ENCODE results near the gene USH2A. TPM values are rescaled to one million over a fixed set of nuclear protein-coding genes. Genes with fewer than 3 reads are reported as not detected.

The USH2A gene
- total and polyA plus RNA-seq, 3 donors from 2014 or later: 1.6 to 2.5 (median 1.8) TPM

- no peak for DNase-seq
- TF ChIP-seq POLR2A (IDR thresholded peaks at IDR 0.05) (no peak), CTCF (IDR thresholded peaks at IDR 0.05) (no peak)
- Histone ChIP-seq H3K27ac (no peak overlapping the region), H3K9me3 (no peaks in the 10 kb centered on the region), H3K4me1 (no peaks in the 10 kb centered on the region), H3K27me3 (no peaks in the 10 kb centered on the region), H3K4me3 (no peak overlapping the region), H3K36me3 (ENCODE audit: low read depth, missing control alignments) (no peaks in the 10 kb centered on the region)
- intact Hi-C loops (cut with DNase I; ENCODE audit: low total_unique reads): no loop called here
- WGBS, 2 donors: 83 to 85% methylated on average over 2 of the region's 2 CpGs
Observed at GRCh38 chr1:216270086-216270773, 153.0 kb downstream of the USH2A start.

GRCh38 chr1:216261631-216262030 lies 161.6 kb downstream of the USH2A start:
- H3K4me3 ChIP-seq: no peak overlapping the region
- TF ChIP-seq CTCF (IDR thresholded peaks at IDR 0.05): no peak
- no peak for TF ChIP-seq POLR2A (IDR thresholded peaks at IDR 0.05)
- no peak overlapping the region for H3K27ac ChIP-seq
- no peaks in the 10 kb centered on the region for H3K9me3 ChIP-seq
- DNase-seq: no peak
- H3K36me3 ChIP-seq (ENCODE audit: low read depth, missing control alignments): no peaks in the 10 kb centered on the region
- WGBS, 2 donors: 86 to 89% methylated on average over 3 of the region's 3 CpGs
- intact Hi-C loops (cut with DNase I; ENCODE audit: low total_unique reads): no loop called here
- H3K4me1 ChIP-seq: no peaks in the 10 kb centered on the region
- H3K27me3 ChIP-seq: no peaks in the 10 kb centered on the region

GRCh38 chr1:216258856-216259255 lies 164.4 kb downstream of the USH2A start:
- 90 to 92% methylated on average over 1 of the region's 1 CpG for WGBS, 2 donors
- Histone ChIP-seq H3K4me3 (no peak overlapping the region), H3K9me3 (no peaks in the 10 kb centered on the region), H3K27ac (no peak overlapping the region), H3K27me3 (no peaks in the 10 kb centered on the region), H3K4me1 (no peaks in the 10 kb centered on the region), H3K36me3 (ENCODE audit: low read depth, missing control alignments) (no peaks in the 10 kb centered on the region)
- no peak for DNase-seq
- intact Hi-C loops (cut with DNase I; ENCODE audit: low total_unique reads): no loop called here
- TF ChIP-seq CTCF (IDR thresholded peaks at IDR 0.05) (no peak), POLR2A (IDR thresholded peaks at IDR 0.05) (no peak)

- Histone ChIP-seq H3K27ac (no peak overlapping the region), H3K27me3 (no peaks in the 10 kb centered on the region), H3K36me3 (ENCODE audit: low read depth, missing control alignments) (no peaks in the 10 kb centered on the region), H3K4me3 (no peak overlapping the region), H3K9me3 (no peaks in the 10 kb centered on the region), H3K4me1 (no peaks in the 10 kb centered on the region)
- 54 to 63% methylated on average over 3 of the region's 3 CpGs for WGBS, 2 donors
- intact Hi-C loops (cut with DNase I; ENCODE audit: low total_unique reads): no loop called here
- TF ChIP-seq POLR2A (IDR thresholded peaks at IDR 0.05) (no peak), CTCF (IDR thresholded peaks at IDR 0.05) (no peak)
- no peak for DNase-seq
Observed at GRCh38 chr1:216258386-216258785, 164.9 kb downstream of the USH2A start.

GRCh38 chr1:216250861-216251260 lies 172.4 kb downstream of the USH2A start:
- H3K4me3 ChIP-seq: no peak overlapping the region
- H3K27ac ChIP-seq: no peak overlapping the region
- no peak for TF ChIP-seq POLR2A (IDR thresholded peaks at IDR 0.05)
- TF ChIP-seq CTCF (IDR thresholded peaks at IDR 0.05): no peak
- H3K9me3 ChIP-seq: no peaks in the 10 kb centered on the region
- intact Hi-C loops (cut with DNase I; ENCODE audit: low total_unique reads): no loop called here
- no peaks in the 10 kb centered on the region for H3K27me3 ChIP-seq
- no peaks in the 10 kb centered on the region for H3K4me1 ChIP-seq
- no peak for DNase-seq
- WGBS, 2 donors: 62 to 63% methylated on average over 5 of the region's 5 CpGs
- no peaks in the 10 kb centered on the region for H3K36me3 ChIP-seq (ENCODE audit: low read depth, missing control alignments)

Measured in testis (tissue), 3 donors.